ELF-1 (cell line): ENCODE measurements around the gene TADA3.

ENCODE experiments used
- DNase-seq: peaks from one replicate; pipeline ENCODE4 v3.0.0-alpha.2; 2016; ENCODE audit warnings: low read depth, low spot score

The TADA3 gene

DNA sequence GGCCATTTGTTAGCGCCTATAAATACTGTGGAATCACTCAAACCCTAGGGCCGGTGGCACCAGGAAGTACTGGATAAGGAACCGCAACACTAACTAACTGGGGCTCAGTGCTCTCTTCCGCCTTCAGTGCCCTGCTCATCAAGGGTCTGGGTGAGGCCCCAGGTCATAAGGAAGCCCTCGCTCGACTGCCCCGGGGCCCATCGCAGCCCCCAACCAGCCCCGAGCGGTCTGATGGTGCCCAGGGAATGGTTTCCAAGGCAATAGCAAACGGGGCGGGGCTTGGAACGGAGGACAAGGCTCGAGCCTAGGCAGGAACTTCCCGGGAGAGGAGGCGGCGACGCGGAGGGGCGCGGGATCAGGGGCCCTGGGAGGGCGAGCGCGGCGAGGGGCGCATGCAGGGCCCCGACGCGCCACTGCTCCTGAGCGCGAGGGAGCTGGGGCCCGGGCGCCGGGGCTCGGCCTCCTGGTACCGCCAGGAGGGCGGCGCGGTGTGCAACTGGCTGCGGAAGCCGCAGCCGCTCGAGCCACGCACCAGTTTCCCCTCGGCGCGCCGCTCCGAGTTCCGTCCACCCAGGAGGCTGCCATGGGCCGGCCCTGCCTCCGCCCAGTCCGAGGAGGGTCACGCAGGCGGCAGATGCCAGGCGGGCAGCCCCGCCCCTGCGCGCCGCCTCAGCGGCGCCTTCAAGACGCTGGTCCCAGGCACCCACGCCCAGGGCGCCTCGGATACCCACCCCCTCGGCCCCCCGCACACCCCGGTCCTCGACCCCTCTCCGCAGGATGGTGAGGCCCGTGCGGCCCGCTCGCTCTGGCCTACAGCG lies 17.6 kb upstream of the TADA3 start, which contains the start of gene TTLL3:
Gene TTLL3 (plus strand): TSS at position 648 of the 818 bp plus-strand sequence. CDS start 400 bp downstream, outside the sequence.
- peak; percentile 72 for DNase-seq

DNA sequence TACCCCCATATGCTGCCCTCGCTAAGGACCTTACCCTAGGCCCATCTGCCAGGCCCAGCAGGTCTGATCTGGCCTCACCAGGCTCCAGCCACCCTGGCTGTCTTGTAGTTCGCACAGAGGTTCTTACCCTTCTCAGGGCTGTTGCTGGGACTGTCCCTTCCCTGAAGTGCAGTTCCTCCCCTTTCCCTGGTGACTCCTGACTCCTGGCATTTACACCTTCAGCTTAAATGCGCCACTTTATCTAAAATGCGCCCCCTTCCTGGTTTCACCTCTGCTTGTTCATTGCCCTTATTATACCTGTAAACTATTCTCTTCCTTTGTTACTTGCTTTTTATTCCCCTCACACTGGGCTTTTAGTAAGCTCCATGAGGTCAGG lies 17.0 kb upstream of the TADA3 start:
- no peak for DNase-seq

DNA sequence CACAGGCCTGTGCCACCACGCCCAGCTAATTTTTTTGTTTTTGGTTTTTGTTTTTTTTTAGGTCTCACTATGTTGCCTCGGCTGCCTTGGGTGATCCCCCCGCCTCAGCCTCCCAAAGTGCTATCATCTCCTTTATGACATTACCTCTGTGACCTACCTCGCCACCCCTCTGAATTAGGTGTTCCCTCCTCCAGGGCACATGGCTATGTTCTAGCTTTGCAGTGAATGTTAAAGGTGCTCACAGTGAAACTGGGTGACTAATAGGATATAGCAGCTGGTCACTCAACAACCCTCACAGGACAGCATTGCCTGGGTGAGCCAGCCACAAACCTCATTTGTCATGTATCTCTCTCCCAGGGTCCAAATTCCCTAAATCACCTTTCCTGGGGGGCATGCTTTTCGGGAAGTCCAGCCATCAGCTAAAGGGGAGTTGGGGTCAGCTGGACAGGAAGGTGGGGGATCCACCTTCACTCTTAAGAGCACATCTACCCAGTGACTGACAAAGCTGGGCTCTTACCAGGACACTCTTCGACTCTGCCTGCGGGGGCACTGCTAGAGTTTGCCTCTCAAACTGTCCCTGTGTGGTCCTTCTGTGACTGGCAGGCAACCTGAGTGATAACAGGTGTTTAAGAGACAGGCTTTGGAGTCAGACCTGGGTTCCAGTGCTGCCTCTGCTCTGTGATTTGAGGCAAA lies 16.2 kb upstream of the TADA3 start:
- peak; percentile 59 for DNase-seq

DNA sequence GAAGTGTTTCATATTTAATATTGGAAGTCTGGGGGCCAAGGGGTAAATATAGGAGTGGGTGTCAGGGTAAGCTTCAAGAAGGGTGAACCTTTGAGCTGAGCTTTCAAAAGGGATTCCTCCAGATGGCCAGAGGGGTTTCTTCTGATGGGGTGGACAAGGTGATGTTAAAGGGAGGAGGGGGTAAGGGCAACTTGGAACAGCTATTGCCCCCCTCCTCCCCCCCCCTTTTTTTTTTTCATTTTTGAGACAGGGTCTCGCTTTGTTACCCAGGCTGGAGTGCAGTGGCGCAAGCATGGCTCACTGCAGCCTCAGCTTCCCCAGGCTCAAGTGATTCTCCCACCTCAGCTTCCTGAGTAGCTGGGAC lies 15.7 kb upstream of the TADA3 start:
- no peak for DNase-seq

DNA sequence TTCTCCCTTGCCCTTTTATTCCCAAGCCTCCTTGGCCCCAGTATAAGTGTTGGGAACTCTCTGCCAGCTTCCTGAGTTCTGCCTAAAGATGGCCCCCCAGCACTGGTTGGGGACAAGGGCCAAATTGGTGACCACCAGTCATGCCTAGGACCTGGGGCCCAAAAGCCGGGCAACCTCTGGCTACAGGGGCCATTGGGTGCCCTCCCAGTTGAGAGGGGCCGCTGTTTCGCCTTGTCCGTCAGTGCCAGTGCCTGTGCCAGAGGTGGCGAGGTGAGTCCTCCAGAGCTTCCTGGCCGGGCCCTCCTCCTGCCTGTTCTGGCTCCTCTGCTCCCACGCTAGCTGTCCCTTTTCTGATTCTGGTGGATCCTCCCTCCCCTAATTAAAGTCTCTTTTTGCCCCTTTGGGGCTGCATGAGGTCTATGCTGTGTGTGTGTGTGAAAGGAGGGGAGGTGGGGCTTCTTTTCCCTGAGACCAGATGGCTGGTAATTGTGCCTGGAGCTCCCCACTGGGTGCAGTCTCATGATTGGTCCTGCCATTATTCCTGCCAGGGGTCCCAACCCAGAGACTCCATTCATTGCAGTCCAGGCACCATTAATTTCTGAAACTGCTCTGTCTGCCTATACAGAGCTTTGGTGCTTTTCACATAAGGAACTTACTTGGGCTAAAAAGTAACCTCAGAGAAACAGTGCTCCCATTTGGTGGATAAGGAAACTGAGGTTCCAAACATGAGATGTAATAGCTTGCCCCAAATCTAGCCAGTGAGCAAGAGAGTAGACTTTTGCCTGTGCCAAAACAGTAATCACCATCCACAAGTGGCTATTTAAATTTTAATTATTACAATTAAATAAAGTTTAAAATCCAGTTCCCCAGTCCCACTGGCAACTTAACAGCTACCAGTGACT lies 14.7 kb upstream of the TADA3 start:
- DNase-seq, result no peak

- no peak for DNase-seq
Measured at GRCh38 chr3:9806137-9806536, 13.9 kb upstream of the TADA3 start.

GRCh38 chr3:9804996-9805395 lies 12.7 kb upstream of the TADA3 start:
- no peak for DNase-seq

DNA sequence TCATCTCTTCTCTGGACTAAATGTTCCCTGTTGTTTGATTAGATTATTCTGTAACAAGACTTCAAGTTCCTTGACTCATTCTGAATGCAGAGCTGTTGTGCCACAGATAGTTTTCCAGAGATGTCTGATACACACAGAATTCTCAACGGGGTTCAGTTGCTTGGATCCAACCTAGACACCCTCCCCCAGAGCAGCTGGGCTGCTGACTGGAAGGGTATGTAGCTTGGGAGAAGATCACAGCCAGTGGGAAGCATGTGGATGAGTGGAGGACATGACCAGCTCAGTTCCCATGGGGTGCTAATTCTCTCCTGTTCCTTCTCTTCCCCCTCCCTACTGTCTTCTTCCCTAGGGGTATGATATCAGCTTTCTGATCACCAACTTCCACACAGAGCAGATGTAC lies 11.2 kb upstream of the TADA3 start:
- no peak for DNase-seq

DNA sequence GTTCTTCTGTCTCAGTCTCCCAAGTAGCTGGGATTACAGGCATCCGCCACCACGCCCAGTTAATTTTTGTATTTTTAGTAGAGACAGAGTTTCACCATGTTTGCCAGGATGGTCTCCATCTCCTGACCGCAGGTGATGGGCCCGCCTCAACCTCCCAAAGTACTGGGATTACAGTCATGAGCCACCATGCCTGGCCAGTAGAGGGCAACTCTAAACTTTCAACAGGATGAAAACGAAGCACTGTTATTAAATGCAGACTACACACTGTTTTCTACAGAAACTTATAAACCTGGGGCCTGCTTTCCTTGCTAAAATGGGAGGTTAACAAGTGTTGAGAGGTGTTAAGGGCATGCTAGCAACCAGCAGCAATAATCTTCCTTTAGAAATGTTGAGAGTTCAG lies 8.3 kb upstream of the TADA3 start:
- DNase-seq, result no peak

DNA sequence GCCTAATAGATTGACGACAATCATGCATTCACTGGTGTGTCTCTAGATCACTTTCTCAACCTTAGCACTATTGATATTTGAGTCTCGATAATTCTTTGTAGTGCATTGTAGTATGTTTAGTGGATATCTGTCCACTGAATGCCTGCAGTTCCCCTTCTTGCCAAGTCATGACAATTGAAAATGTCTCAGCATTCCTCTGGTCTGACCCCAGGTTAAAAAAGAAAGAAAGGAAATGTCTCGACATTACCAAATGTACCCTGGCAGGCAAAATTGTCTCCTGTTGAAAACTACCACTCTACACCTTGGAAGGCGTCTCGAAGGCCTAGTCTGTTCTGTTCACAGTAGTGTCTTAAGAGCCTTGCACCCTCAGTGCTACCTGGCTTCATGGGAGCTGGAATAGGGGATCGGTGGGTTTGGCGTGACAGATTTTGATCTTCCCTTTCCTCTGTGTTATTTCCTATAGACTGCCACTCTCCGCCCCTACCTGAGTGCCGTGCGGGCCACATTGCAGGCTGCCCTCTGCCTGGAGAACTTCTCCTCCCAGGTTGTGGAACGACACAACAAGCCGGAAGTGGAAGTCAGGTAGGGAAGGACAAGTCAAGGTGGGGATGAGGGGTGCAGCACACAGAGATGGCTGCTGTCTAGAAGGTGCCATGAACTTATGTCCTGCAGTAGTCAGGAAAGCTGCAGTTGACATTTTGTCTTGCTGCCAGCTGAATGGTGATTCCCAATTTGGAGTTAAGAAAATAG lies 5.1 kb upstream of the TADA3 start:
- no peak for DNase-seq

- no peak for DNase-seq
Measured at GRCh38 chr3:9795207-9795606, 2.9 kb upstream of the TADA3 start.

DNA sequence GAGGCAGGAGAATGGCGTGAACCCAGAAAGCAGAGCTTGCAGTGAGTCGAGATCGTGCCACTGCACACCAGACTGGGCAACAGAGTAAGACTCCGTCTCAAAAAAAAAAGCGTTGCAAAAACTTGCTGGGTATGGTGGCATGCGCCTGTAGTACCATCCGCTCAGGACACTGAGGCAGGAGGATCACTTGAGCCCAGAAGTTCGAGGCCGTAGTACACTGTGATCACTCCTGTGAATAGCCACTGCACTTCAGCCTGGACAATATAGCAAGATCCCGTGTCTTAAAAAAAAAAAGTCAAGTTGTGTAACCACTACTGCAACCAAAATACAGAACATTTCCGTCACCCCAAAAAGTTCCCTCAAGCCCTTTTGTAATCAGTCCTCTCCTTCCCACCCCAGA lies 2.1 kb upstream of the TADA3 start:
- no peak for DNase-seq

DNA sequence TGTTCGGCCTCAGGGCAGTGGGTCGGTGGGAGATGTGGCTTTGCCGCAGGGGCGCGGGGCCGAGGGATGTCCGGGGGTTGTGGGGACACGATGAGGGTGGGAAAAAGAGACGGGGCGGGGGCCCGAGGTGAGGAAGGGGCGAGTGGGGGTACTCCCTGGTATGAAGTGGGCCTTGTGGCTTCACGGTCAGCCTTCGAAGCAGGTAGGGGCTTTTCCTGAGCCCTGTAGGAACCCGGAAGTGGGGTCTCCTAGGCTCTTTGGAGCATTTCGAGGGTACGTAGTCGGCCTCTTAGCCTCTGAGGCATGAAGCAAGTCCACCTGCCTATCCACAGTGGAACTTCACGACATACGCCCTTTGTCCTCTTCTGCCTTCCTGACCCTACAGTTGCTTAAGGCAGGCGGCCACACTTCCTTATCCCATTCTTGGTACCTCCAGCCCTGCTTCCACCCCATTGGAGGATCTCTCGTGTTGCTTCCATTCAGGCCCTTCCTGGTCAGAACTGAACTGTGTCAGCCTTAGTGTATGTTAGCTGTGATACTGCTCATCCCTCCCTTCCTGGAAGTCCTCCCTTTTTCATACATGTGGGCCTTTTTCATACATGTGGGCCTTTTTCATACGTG lies 998 bp upstream of the TADA3 start:
- DNase-seq, result no peak

- no peak for DNase-seq
Measured at GRCh38 chr3:9791790-9792404, 376 bp downstream of the TADA3 start.

GRCh38 chr3:9791127-9791526 lies 1.1 kb downstream of the TADA3 start:
- no peak for DNase-seq

DNA sequence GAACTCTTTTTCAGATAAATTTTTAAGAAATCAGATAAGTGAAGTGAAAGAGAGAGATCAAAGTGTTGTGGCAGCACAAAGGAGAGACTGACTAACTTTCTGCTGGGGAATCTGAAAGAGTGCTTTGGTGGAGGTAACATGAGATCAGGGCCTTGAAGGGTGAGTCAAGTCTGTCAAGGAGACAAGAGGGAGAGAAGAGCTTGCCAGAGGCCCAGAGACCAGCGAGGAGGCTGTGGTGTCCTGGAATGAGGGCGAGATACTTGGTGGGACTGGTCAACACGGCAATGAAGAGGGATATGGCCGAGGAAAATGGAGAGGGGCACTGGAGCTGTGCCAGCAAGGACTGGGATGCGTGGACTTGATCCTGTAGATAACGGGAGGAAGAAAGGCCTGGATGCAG lies 4.6 kb downstream of the TADA3 start:
- DNase-seq, result no peak

DNA sequence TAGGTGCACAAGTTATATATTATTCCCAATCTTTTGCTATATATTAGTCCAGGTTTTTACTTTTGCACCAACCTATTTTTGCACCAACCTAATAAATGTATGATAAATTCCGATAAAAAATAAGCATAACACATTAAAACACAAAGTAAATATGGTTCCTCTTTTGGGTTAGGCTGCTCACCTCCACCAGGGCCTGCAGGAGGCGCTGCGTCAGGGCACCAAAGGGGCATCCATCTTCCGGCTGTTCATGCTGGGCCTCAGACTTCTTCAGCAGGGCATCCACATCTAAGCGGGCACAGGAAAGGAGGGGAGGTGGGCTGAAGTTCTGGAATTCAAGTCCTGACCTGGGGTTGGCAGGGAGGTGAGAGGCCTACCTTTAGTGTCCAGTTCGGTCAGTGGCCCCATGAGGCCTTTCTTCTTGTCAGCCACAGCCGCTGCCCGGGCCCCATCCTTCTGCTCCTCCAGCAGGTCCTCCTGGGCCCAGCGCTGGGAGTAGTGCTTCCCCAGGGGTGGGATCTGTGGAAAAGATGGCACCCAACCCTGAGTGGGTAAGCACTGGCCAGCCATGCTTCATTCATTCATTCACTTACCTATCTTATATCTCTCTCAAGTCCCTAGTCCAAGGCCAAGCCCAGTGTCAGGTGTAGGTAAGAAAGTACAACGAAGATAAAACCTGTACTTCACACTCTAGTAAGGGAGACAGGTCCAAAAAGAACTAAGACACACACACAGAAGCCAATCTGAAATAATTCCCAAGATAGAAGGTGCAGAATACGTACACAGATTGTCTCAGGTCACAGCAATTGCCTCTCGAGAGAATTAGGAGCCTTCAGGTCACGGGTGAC lies 5.2 kb downstream of the TADA3 start:
- no peak for DNase-seq

GRCh38 chr3:9786209-9786739 lies 6.0 kb downstream of the TADA3 start:
- DNase-seq, result no peak

DNA sequence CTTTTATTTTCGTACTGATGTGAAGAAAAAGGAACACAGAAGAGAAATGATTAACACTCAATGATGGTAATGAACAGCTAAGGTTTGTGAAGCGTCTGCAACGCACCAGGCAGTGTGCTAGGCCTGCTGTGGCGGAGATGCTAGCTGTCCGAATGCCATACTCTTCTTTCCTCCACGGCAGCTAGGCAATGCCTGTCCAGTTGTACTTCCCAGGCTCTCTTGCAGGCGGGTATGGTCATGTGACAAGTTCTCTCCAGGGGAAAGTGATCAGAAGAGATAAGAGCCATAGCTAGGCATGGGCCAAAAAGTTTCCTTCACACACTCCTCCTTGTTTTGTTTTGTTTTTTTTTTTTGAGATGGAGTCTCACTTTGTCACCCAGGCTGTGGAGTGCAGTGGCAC lies 6.7 kb downstream of the TADA3 start:
- no peak for DNase-seq
